ENCODE data around the gene POU6F2.

GRCh38 chr7:39400836-39401235, 423.1 kb downstream of the POU6F2 start:
- TF ChIP-seq CTCF (conservative IDR thresholded peaks at IDR 0.05; ENCODE audit: low read depth, low read length) (no peak), EZH2 (IDR thresholded peaks at IDR 0.05; ENCODE audit: borderline replicate concordance, low read depth, low read length, poor library complexity, severe bottlenecking) (no peak)

Data from A673 (cell line).